NCI-H526 treated with DMSO at 0.1 percent for 48 hours (cell line): Measurements from ENCODE around the gene GLCE.

Source experiments
- DNase-seq: peaks from one replicate; lab custom pipeline; 2025; lab: John Stamatoyannopoulos, UW

GLCE gene

GRCh38 chr15:69320977-69321554 lies 160.6 kb downstream of the GLCE start:
- DNase-seq = no peak
